ENCODE data around the gene PDE1C.

The PDE1C gene

GRCh38 chr7:31935124-31936054 lies 134.8 kb downstream of the PDE1C start:
- DNase-seq, result no peak

GRCh38 chr7:31934551-31934950 lies 135.7 kb downstream of the PDE1C start:
- DNase-seq, result no peak

GRCh38 chr7:31933481-31933880 lies 136.7 kb downstream of the PDE1C start:
- no peak for DNase-seq

GRCh38 chr7:31926991-31927584 lies 143.1 kb downstream of the PDE1C start:
- DNase-seq, result no peak

- DNase-seq, result no peak
Observed at GRCh38 chr7:31925753-31926454, 144.3 kb downstream of the PDE1C start.

GRCh38 chr7:31924251-31924650 lies 146.0 kb downstream of the PDE1C start:
- DNase-seq, result no peak

- DNase-seq, result no peak
Observed at GRCh38 chr7:31922848-31923247, 147.4 kb downstream of the PDE1C start.

GRCh38 chr7:31921047-31921446 lies 149.2 kb downstream of the PDE1C start:
- no peak for DNase-seq

- DNase-seq, result no peak
Observed at GRCh38 chr7:31919678-31920369, 150.4 kb downstream of the PDE1C start.

GRCh38 chr7:31918706-31919393 lies 151.4 kb downstream of the PDE1C start:
- no peak for DNase-seq

GRCh38 chr7:31917256-31917655 lies 153.0 kb downstream of the PDE1C start:
- DNase-seq, result no peak

GRCh38 chr7:31910191-31910590 lies 160.0 kb downstream of the PDE1C start:
- DNase-seq, result no peak

- no peak for DNase-seq
Observed at GRCh38 chr7:31906479-31907171, 163.6 kb downstream of the PDE1C start.

GRCh38 chr7:31903962-31904361 lies 166.2 kb downstream of the PDE1C start:
- no peak for DNase-seq

GRCh38 chr7:31899356-31899927 lies 170.8 kb downstream of the PDE1C start:
- no peak for DNase-seq

GRCh38 chr7:31896925-31897324 lies 173.3 kb downstream of the PDE1C start:
- DNase-seq, result no peak

- DNase-seq, result no peak
Observed at GRCh38 chr7:31894308-31894707, 175.9 kb downstream of the PDE1C start.

GRCh38 chr7:31893365-31893764 lies 176.8 kb downstream of the PDE1C start:
- no peak for DNase-seq

- DNase-seq, result no peak
Observed at GRCh38 chr7:31892099-31892829, 177.9 kb downstream of the PDE1C start.

GRCh38 chr7:31890766-31891165 lies 179.4 kb downstream of the PDE1C start:
- no peak for DNase-seq

- DNase-seq, result no peak
Observed at GRCh38 chr7:31890198-31890597, 180.0 kb downstream of the PDE1C start.
